Measurements from ENCODE around the gene NFIB. TPM values are rescaled to one million over a fixed set of nuclear protein-coding genes. Genes with fewer than 3 reads are reported as not detected.

Gene NFIB
- total RNA-seq, 1 experiment from 2014 or later, result 14.3 TPM

GRCh38 chr9:14037331-14037730, 276.6 kb downstream of the NFIB start:
- no peak overlapping the region for H3K4me3 Mint-ChIP-seq
- no peak overlapping the region for H3K23ac ChIP-seq (ENCODE audit: insufficient read length, low read depth, low read length)

More at GRCh38 chr9:14037331-14037730, 276.6 kb downstream of the NFIB start:
- no peak overlapping the region for H2AK5ac ChIP-seq (ENCODE audit: insufficient read length, low read length)
- no peak overlapping the region for H3K4me2 ChIP-seq (ENCODE audit: insufficient read depth, insufficient read length, low read length)
- H4K20me1 ChIP-seq (ENCODE audit: control insufficient read depth, insufficient read depth, insufficient read length), result no peaks in the 10 kb centered on the region
- H2BK12ac ChIP-seq (ENCODE audit: insufficient read length, low read depth, low read length), result no peak overlapping the region
- Mint-ChIP-seq H3K4me1 (no peaks in the 10 kb centered on the region), H3K36me3 (ENCODE audit: insufficient read depth in 1 of 3, low read depth in 3 of 3) (no peaks in the 10 kb centered on the region), H3K9me3 (no peaks in the 10 kb centered on the region), H3K27ac (no peak overlapping the region), H3K27me3 (ENCODE audit: low read depth) (no peaks in the 10 kb centered on the region)
- no peaks in the 10 kb centered on the region for H3K27me3 ChIP-seq (ENCODE audit: insufficient read depth, low read length)
- no peak overlapping the region for H3T11ph ChIP-seq (ENCODE audit: low read length)
- H3K9me3 ChIP-seq (ENCODE audit: control insufficient read depth, low read depth, low read length), result no peaks in the 10 kb centered on the region
- no peaks in the 10 kb centered on the region for H3K23me2 ChIP-seq (ENCODE audit: insufficient read length, low read depth, low read length, poor library complexity, severe bottlenecking)
- H4K5ac ChIP-seq (ENCODE audit: insufficient read length, low read depth, low read length), result no peak overlapping the region
- no peak overlapping the region for H2BK120ac ChIP-seq (ENCODE audit: low read depth, low read length, poor library complexity, severe bottlenecking)
- no peak overlapping the region for H3K56ac ChIP-seq (ENCODE audit: insufficient read length, low read depth, low read length)
- H2BK20ac ChIP-seq (ENCODE audit: low read depth, low read length, poor library complexity, severe bottlenecking), result no peak overlapping the region
- H3K4ac ChIP-seq (ENCODE audit: low read depth, low read length), result no peak overlapping the region
- H2BK15ac ChIP-seq (ENCODE audit: low read depth, low read length), result no peak overlapping the region
- no peak overlapping the region for H4K8ac ChIP-seq (replicated peaks; ENCODE audit: insufficient read length, low read depth, low read length)
- no peak overlapping the region for H3K14ac ChIP-seq (ENCODE audit: insufficient read depth, low read length)
- no peak overlapping the region for H3K9ac ChIP-seq (ENCODE audit: extremely low read depth, insufficient read length, low read length)
- no peaks in the 10 kb centered on the region for H3K79me1 ChIP-seq (ENCODE audit: insufficient read depth, low read depth, low read length, poor library complexity, severe bottlenecking)
- no peaks in the 10 kb centered on the region for H3K4me1 ChIP-seq (ENCODE audit: insufficient read depth, low read length)
- no peak overlapping the region for H2AFZ ChIP-seq (ENCODE audit: low read length)
- no peak overlapping the region for H2BK5ac ChIP-seq (ENCODE audit: insufficient read length, low read length)
- no peak overlapping the region for H4K91ac ChIP-seq (ENCODE audit: insufficient read length, low read depth, low read length)
- no peak overlapping the region for H3K18ac ChIP-seq (ENCODE audit: insufficient read length, low read depth, low read length)
- no CpG with 5 or more reads among the region's 4 CpGs for WGBS (ENCODE audit: extremely low coverage, insufficient read length, low lambda C conversion rate)
- H3K27ac ChIP-seq (ENCODE audit: insufficient read length, low read depth, low read length), result no peak overlapping the region
- no peak for DNase-seq
- no peak for TF ChIP-seq CTCF (conservative IDR thresholded peaks at IDR 0.05)
- H3K79me2 ChIP-seq (ENCODE audit: insufficient read depth, low read length), result no peaks in the 10 kb centered on the region

All from H9 (cell line).